ENCODE results near the gene MED1.
"Not testable (repeated sequence)": the region's sequence is repeated elsewhere in the genome, so short reads cannot be mapped to it uniquely, and the experiment has no call there.

MED1 gene, protein sequence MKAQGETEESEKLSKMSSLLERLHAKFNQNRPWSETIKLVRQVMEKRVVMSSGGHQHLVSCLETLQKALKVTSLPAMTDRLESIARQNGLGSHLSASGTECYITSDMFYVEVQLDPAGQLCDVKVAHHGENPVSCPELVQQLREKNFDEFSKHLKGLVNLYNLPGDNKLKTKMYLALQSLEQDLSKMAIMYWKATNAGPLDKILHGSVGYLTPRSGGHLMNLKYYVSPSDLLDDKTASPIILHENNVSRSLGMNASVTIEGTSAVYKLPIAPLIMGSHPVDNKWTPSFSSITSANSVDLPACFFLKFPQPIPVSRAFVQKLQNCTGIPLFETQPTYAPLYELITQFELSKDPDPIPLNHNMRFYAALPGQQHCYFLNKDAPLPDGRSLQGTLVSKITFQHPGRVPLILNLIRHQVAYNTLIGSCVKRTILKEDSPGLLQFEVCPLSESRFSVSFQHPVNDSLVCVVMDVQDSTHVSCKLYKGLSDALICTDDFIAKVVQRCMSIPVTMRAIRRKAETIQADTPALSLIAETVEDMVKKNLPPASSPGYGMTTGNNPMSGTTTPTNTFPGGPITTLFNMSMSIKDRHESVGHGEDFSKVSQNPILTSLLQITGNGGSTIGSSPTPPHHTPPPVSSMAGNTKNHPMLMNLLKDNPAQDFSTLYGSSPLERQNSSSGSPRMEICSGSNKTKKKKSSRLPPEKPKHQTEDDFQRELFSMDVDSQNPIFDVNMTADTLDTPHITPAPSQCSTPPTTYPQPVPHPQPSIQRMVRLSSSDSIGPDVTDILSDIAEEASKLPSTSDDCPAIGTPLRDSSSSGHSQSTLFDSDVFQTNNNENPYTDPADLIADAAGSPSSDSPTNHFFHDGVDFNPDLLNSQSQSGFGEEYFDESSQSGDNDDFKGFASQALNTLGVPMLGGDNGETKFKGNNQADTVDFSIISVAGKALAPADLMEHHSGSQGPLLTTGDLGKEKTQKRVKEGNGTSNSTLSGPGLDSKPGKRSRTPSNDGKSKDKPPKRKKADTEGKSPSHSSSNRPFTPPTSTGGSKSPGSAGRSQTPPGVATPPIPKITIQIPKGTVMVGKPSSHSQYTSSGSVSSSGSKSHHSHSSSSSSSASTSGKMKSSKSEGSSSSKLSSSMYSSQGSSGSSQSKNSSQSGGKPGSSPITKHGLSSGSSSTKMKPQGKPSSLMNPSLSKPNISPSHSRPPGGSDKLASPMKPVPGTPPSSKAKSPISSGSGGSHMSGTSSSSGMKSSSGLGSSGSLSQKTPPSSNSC (N-terminal part only)

DNA sequence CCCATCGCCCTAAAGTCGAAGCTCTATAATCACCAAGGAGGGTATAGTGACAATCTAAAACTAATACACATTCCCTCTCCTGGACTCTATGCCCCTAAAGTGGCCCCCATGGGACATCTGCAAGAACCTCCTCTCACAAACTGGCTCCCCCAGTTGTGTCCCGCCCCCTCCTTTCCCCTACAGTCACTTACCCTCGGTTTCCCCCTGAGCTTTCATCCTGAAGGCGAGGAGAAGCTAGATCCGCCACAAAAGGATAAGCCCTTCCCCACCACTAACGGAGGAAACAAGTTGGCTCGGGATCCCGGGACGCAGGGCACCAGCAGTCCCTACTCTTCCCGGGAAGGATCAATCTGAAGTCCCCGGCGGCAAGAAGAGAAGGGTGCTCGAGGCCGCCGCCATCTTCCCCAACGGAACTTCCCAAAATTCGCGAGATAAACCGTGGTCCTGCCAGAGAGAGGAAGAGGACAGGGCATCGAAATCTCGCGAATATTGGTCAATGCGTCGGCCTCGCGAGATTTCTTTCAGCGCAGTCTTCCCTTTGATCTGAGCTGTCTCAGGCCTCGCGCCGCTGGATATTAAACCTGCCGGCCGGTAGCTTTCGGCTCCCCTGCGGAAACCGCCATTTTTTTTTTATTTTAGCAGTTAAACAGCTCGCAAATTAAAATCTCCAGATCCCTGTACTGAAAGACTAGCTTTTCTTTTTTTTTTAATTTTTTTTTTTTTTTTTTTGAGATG lies at the start of gene MED1:
MED1 (minus strand) TSS at position 417 of the 735 bp plus-strand sequence; CDS start at position 216, 201 bp downstream.
- DNase-seq = peak; percentile 99

DNA sequence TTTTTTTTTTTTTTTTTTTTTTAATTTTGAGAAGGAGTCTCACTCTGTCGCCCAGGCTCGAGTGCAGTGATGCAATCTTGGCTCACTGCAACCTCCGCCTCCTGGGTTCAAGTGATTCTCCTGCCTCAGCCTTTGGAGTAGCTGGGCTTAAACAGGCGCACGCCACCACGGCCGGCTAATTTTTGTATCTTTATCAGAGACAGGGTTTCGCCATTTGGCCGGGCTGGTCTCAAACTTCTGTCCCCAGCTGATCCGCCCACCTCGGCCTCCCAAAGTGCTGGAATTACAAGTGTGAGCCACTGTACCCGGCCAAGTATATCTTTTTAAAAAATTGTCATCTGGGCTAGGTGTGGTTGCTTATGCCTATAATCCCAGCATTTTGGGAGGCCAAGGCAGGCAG lies 45.9 kb upstream of the MED1 start:
- DNase-seq = not testable (repeated sequence)

DNA sequence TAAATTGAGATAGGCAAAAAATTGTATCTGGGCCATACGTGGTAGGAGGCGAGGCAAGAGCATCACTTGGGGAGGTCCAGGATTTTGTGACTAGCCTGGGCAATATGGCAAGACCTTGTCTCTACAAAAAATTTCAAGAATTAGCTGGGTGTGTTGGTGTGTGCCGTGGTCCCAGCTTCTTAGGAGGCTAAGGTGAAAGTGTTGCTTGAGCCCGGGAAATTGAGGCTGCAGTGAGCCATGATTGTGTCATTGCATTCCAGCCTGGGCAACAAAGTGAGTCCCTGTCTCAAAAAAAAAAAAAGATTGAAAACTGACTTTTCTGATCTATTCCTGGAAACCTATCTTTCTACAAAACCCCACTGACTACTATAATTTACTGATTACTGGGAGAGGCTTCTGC lies 36.9 kb upstream of the MED1 start:
- DNase-seq = peak; percentile 23

DNA sequence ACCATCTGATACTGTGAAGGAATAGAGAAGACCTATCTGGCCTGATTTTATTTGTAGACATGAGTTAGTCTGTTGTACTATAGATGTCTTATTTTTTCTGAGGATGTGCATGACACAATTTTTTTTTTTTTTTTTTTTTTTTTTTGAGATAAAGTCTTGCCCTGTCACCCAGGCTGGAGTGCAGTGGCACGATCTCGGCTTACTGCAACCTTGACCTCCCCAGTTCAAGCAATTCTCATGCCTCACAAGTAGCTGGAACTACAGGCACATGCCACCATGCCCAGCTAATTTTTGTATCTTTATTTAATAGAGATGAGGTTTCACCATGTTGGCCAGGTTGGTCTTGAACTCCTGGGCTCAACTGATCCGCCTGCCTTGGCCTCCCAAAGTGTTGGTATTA lies 36.4 kb upstream of the MED1 start:
- DNase-seq = not testable (repeated sequence)

DNA sequence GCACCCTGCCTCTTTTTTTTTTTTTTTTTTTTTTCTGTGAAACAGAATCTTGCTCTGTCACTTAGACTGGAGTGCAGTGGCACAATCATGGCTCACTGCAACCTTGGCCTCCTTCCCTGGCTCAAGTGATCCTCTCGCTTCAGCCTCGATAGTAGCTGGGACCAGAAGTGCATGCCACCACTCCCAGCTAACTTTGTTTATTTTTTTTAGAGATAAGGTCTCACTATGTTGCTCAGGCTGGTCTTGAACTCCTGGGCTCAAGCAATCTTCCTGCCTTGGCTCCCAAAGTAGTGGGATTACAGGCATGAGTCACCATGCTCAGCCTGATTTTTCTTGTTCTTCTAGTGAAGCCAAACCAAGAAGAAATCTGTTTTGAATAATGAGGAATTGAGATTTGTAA lies 35.2 kb upstream of the MED1 start:
- DNase-seq = peak; percentile 66

DNA sequence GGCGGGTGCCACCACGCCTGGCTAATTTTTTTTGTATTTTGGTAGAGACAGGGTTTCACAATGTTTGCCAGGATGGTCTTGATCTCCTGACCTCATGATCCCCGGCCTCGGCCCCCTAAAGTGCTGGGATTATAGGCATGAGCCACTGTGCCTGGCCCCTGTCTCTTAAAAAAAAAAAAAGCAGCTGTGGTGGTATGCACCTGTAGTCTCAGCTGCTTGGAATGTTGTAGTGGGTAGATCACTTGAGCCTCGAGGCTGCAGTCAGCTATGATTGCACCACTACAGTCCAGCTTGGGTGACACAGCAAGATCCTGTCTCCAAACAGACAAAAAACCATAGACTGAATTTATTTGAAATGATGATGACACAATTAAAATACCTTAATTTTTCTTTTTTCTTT lies 34.5 kb upstream of the MED1 start:
- DNase-seq = peak; percentile 89

DNA sequence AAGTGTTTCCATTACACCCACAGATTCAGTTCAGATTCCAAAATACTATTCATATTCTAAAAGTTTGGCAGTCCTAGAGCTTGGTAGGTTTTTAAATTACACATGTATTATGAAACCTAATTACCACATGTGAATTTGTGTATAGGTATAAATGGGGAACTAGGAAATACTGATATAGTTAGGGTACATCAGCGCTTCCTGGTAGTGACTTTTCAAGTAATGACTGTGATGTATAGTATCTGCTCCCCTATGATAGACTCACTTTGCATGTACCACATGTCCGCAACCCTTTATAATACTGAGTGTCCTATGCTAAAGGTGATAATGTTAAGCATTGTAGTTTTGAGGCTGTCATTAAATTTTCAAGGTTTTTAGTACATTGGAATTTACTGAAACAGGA lies 33.1 kb upstream of the MED1 start:
- DNase-seq = no peak

DNA sequence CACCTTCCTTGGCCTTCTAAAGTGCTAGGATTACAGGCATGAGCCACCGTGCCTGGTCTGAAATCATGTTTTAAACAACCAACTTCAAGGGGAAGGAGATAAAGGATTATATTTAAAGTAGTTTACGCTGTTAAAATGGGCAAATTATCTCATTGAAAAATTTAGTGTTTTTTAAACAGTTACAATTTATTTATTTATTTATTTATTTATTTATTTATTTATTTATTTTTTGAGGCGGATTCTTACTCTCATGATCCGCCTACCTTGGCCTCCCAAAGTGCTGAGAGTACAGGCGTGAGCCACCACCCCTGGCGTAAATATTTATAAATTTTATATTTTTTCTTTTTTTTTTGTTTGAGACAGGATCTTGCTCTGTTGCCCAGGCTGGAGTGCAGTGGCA lies 32.4 kb upstream of the MED1 start:
- no peak for DNase-seq

DNA sequence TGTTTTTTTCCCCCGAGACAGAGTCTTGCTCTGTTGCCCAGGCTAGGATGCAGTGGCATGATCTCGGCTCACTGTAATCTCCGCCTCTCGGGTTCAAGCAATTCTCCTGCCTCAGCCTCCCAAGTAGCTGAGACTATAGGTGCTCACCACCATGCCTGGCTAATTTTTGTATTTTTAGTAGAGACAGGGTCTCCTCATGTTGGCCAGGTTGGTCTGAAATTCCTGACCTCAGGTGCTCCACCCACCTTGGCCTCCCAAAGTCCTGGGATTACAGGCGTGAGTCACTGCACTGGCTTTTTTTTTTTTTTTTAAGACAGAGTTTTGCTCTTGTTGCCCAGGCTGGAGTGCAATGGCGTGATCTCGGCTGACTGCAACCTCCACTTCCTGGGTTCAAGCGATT lies 28.6 kb upstream of the MED1 start:
- DNase-seq = not testable (repeated sequence)

DNA sequence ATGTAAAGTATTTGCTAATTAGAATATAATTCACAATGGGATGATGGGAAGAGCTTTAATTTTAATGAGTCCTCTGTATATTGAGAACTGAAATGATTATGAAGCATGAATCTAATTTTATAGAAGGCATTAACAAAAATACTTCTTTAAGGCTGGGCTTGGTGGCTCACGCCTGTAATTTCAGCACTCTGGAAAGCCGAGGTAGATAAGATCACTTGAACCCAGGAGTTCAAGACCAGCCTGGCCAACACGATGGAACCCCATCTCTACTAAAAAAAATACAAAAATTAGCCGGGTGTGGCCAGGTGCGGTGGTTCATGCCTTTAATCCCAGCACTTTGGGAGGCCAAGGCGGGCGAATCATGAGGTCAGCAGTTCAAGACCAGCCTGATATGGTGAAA lies 22.2 kb upstream of the MED1 start:
- DNase-seq = no peak

DNA sequence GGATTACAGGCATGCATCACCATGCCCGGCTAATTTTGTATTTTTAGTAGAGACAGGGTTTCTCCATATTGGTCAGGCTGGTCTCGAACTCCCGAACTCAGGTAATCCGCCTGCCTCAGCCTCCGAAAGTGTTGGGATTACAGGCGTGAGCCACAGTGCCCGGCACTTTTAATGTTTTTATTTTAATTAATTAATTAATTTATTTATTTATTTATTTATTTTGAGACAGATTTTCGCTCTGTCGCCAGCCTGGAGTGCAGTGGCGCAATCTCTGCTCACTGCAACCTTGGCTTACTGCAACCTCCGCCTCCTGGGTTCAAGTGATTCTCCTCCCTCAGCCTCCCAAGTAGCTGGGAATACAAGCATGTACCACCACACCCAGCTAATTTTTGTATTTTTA lies 17.5 kb upstream of the MED1 start:
- DNase-seq = not testable (repeated sequence)

DNA sequence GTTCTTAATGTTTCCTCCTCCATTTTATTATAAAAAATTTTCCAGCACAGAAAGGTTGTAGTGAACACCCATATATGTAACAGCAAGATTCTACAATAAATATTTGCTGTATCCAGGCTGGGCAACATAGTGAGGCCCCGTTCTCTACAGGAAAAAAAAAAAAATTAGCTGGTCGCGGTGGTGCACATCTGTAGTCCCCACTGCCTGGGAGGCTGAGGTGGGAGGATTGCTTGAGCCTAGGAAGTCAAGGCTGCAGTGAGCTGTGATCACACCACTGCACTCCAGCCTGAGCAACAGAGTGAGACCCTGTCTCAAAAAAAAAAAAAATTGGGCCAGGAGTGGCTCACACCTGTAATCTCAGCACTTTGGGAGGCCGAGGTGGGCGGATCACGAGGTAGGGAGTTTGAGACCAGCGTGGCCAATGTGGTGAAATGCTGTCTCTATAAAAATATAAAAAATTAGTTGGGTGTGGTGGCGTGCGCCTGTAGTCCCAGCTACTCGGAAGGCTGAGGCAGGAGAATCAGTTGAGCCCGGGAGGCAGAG lies 13.6 kb upstream of the MED1 start:
- not testable (repeated sequence) for DNase-seq

DNA sequence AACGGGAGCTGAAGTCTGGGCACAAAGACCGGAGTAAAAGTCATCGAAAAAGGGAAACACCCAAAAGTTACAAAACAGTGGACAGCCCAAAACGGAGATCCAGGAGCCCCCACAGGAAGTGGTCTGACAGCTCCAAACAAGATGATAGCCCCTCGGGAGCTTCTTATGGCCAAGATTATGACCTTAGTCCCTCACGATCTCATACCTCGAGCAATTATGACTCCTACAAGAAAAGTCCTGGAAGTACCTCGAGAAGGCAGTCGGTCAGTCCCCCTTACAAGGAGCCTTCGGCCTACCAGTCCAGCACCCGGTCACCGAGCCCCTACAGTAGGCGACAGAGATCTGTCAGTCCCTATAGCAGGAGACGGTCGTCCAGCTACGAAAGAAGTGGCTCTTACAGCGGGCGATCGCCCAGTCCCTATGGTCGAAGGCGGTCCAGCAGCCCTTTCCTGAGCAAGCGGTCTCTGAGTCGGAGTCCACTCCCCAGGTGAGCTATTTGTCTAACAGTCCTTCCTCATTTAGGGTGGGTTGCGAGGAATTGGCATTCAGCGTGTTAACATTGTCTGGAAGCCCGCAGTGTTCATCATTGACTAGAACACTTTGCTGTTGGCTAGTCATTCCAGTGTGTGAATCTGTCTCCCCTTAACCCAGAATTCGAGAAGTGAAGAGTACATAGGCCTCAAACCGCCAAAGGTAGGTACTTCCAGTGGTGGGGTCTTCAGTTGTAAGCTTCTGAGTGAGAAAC lies 11.7 kb upstream of the MED1 start:
- no peak for DNase-seq

DNA sequence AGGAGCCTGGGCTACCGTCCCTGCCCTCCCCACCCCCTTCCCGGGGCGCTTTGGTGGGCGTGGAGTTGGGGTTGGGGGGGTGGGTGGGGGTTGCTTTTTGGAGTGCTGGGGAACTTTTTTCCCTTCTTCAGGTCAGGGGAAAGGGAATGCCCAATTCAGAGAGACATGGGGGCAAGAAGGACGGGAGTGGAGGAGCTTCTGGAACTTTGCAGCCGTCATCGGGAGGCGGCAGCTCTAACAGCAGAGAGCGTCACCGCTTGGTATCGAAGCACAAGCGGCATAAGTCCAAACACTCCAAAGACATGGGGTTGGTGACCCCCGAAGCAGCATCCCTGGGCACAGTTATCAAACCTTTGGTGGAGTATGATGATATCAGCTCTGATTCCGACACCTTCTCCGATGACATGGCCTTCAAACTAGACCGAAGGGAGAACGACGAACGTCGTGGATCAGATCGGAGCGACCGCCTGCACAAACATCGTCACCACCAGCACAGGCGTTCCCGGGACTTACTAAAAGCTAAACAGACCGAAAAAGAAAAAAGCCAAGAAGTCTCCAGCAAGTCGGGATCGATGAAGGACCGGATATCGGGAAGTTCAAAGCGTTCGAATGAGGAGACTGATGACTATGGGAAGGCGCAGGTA lies 11.0 kb upstream of the MED1 start:
- no peak for DNase-seq

DNA sequence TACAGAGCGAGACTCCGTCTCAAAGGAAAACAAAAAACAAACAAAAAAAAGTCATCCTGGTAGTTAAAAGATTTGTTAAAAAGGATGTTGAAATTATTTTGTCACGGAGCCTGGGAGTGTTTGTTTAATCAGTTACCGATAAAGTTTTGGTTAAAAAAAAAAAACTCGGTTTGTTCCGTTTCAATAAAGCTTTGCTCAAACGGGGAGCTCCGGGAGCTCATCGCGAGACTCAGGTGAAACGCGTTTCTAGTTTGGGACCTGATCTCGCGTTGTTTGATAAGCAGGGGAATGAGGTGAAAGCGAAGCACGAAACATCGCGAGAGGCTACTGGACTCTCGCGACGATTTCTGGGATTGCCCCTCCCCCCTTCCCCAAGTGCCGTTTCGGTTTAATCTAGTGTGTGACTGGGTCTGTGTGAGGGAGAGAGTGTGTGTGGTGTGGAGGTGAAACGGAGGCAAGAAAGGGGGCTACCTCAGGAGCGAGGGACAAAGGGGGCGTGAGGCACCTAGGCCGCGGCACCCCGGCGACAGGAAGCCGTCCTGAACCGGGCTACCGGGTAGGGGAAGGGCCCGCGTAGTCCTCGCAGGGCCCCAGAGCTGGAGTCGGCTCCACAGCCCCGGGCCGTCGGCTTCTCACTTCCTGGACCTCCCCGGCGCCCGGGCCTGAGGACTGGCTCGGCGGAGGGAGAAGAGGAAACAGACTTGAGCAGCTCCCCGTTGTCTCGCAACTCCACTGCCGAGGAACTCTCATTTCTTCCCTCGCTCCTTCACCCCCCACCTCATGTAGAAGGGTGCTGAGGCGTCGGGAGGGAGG lies 10.3 kb upstream of the MED1 start, which contains the start of gene CDK12:
CDK12 (plus strand) TSS at position 374 of the 813 bp plus-strand sequence. CDS start 586 bp downstream, outside the sequence.
- peak; percentile 100 for DNase-seq

DNA sequence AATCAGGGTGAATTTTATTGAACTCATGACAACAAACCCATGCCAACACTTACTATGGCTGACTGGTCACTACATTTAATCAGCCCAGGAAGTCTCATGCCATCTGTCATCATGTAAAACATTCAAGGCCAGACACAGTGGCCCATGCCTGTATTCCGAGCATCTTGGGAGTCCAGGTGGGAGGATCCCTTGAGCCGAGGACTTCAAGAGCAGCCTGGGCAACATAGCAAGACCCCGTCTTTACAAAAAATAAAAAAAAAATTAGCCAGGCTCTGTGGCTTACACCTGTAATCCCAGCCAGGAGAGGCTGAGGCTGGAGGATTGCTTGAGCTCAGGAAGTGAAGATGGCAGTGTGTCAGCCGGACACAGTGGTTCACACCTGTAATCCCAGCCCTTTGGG lies 4.9 kb upstream of the MED1 start:
- DNase-seq = no peak

DNA sequence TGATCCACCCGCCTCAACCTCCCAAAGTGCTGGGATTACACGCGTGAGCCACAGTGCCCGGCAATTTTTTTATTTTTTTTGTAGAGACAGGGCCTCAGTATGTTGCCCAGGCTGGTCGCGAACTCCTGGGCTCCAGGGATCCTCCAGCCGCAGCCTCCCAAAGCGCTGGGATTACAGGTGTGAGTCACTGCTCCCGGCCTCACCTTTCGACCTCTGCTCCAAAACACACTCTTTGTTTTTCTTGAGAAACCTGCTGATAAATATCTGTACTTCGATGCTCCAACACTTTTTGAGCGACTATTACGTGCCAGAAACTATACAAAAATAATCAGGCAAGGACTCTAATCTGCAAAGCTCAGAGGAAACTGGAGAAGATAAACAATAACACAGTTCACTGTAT lies 1.0 kb downstream of the MED1 start:
- no peak for DNase-seq

DNA sequence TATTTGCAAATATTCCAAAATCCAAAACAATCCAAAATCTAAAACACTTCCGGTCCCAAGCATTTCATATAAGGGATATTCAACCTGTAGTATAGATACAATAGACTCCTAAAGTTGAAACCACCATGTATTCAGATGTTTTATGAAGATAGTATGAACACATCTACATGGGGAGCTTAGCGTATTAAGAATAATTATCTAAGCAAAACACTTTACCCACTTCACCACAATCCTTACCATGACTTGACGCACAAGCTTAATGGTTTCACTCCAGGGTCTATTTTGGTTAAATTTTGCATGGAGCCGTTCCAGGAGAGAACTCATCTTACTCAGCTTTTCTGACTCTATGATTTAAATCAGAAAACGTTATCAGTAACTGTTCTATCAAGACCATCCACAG lies 3.5 kb downstream of the MED1 start:
- DNase-seq = no peak

DNA sequence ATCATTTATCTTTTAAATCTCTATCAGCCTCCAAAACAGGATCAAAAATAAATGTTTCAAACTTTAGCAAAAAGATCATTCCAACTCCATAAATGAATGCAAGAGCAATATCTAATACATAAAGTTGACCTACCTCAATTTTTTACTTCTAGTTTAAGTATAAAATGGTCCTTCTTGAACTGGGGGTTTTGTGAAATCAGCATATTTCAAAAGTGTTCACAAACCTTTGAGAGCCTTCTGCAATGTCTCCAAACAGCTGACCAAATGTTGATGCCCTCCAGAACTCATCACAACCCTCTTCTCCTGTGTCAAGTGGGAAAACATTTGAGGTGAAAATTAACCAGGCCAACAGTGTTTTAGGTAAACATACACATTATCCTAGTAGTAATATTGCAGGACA lies 7.7 kb downstream of the MED1 start:
- DNase-seq = no peak

DNA sequence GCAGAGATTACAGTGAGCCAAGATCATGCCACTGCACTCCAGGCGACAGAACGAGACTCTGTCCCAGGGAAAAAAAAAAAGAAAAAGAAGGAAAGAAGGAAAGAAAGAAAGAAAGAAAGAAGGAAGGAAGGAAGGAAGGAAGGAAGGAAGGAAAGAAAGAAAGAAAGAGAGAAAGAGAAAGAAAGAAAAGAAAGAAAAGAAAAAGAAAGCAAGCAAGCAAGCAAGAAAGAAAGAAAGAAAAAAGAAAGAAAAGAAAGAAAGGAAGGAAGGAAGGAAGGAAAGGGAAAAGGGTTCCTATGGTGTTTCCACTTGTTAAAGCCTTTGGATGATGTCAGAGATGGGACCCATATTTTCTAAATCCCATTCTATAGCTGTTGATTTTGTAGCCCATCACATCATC lies 11.2 kb downstream of the MED1 start:
- DNase-seq = not testable (repeated sequence)

Data from fibroblast of skin of right biceps (primary cell).